Fibroblast of lung (primary cell): ENCODE results near the gene TSPAN9. TPM values are rescaled to one million over a fixed set of nuclear protein-coding genes. Genes with fewer than 3 reads are reported as not detected.

ENCODE experiments used
- DNase-seq, 2 donors: peaks; one replicate each; pipeline versions ENCODE4 v3.0.0 to v3.0.0-alpha.2; 2010; ENCODE audit warnings: low read depth in 2 of 2
- H2AFZ ChIP-seq: 2 replicates; pipeline ENCODE4 v1.5.1; 2012; ENCODE audit warnings: low read length, control low read depth, inconsistent platforms
- H3K27ac ChIP-seq: 2 replicates; pipeline ENCODE4 v1.5.1; 2011; ENCODE audit warnings: low read length, control low read depth; ENCODE audit not compliant: insufficient read depth
- H3K27me3 ChIP-seq: 2 replicates; pipeline ENCODE4 v1.5.1; 2011; ENCODE audit warnings: mild to moderate bottlenecking, low read length; ENCODE audit not compliant: control insufficient read depth, insufficient read depth
- H3K36me3 ChIP-seq: 2 replicates; pipeline ENCODE4 v1.5.1; 2011; ENCODE audit warnings: low read length; ENCODE audit not compliant: control insufficient read depth, insufficient read depth
- H3K4me1 ChIP-seq: 2 replicates; pipeline ENCODE4 v1.5.1; 2011; ENCODE audit warnings: low read length; ENCODE audit not compliant: control insufficient read depth, insufficient read depth; ENCODE audit errors: extremely low read depth
- H3K4me2 ChIP-seq: 2 replicates; pipeline ENCODE4 v1.5.1; 2011; ENCODE audit warnings: low read length, control low read depth; ENCODE audit not compliant: insufficient read depth; ENCODE audit errors: extremely low read depth
- H3K4me3 ChIP-seq, 4 experiments: fragments of 200-600 bp in 1 of 4; sonication (generic) in 1 of 4; replicated peaks in 1 of 4; 2 replicates each; pipeline ENCODE4 v1.5.1; 2011 to 2016; ENCODE audit warnings: low read length in 4 of 4, low read depth in 3 of 4, mild to moderate bottlenecking in 3 of 4, control low read depth in 2 of 4, inconsistent platforms in 1 of 4, mixed read lengths in 1 of 4; ENCODE audit not compliant: insufficient read depth in 1 of 4; ENCODE audit errors: control extremely low read depth in 1 of 4
- H3K79me2 ChIP-seq: 2 replicates; pipeline ENCODE4 v1.5.1; 2012; ENCODE audit warnings: mild to moderate bottlenecking, low read length, inconsistent platforms; ENCODE audit not compliant: control insufficient read depth, insufficient read depth
- H3K9ac ChIP-seq: 2 replicates; pipeline ENCODE4 v1.5.1; 2011; ENCODE audit warnings: mild to moderate bottlenecking, low read length, control low read depth; ENCODE audit not compliant: insufficient read depth
- H3K9me3 ChIP-seq: 2 replicates; pipeline ENCODE4 v1.5.1; 2012; ENCODE audit warnings: low read depth, low read length; ENCODE audit not compliant: control insufficient read depth, insufficient read depth
- H4K20me1 ChIP-seq: 2 replicates; pipeline ENCODE4 v1.5.1; 2011; ENCODE audit warnings: low read length; ENCODE audit not compliant: control insufficient read depth, insufficient read depth; ENCODE audit errors: extremely low read depth
- CTCF ChIP-seq, 2 donors: IDR thresholded peaks in 1 of 2; conservative IDR thresholded peaks in 1 of 2; 1 replicate in 1 of 2; 2 replicates in 1 of 2; pipeline ENCODE4 v1.5.1; 2011 to 2012; ENCODE audit warnings: low read length in 2 of 2, control low read depth in 1 of 2, inconsistent platforms in 1 of 2, low read depth in 1 of 2, mild to moderate bottlenecking in 1 of 2
- EZH2 ChIP-seq: IDR thresholded peaks from 2 replicates; pipeline ENCODE4 v1.5.1; 2012; ENCODE audit warnings: low read length, control low read depth, mild to moderate bottlenecking; ENCODE audit errors: missing control alignments
- polyA plus RNA-seq, 2 donors: library from polyadenylated mRNA; depleted of rRNA in 1 of 2; stranded (reverse) in 1 of 2; unstranded in 1 of 2; fragments of >200 nt; gene quantifications; 2 replicates each; pipeline ENCODE4 v1.2.1, GENCODE V29; 2011 to 2012; ENCODE audit warnings: missing spikeins in 1 of 2
- total RNA-seq: library from RNA; depleted of rRNA; stranded (reverse); fragments of >200 nt; gene quantifications from 2 replicates; pipeline ENCODE4 v1.2.1, GENCODE V29; 2014

TSPAN9 gene
- total and polyA plus RNA-seq, 2 donors (not counting 1 experiment from before 2014, with no cell fraction given), result 31.1 to 35.2 TPM

DNA sequence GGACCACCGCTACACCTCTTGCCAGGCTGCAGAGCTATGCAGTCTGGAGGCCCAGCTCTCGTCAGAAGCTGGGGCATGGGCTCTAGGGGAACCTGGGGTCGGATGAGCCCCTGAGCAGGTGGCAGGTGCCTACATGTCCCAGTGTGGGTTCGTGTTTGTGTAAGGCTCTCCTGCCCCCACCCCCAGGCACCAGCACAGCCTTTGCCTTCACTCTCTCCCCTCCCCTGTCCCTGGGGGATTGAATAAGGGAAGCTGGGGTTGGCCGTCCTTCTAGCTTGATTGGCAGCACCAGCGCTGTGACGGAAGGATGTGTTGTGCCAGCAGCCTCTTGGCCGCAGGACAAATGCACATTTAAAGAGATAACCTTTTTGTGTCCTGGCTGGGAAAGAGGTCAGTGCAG lies 34.8 kb upstream of the TSPAN9 start:
- Histone ChIP-seq H3K9ac (no peak overlapping the region), H3K27me3 (no peaks in the 10 kb centered on the region), H3K79me2 (no peaks in the 10 kb centered on the region), H3K27ac (no peak overlapping the region), H2AFZ (no peak overlapping the region), H3K9me3 (no peaks in the 10 kb centered on the region), H3K4me1 (no peaks in the 10 kb centered on the region), H3K36me3 (peaks cover 5% of the 10 kb centered on the region), H3K4me2 (no peak overlapping the region), H3K4me3 (no peak overlapping the region), H4K20me1 (no peaks in the 10 kb centered on the region)
- no peak for DNase-seq
- TF ChIP-seq CTCF (conservative IDR thresholded peaks at IDR 0.05 in 1 of 2, IDR thresholded peaks at IDR 0.05 in 1 of 2; ENCODE audit: low read depth in 1 of 2, low read length in 2 of 2) (no peak), EZH2 (no peak)

GRCh38 chr12:3042826-3043225 lies 34.4 kb upstream of the TSPAN9 start:
- Histone ChIP-seq H4K20me1 (no peaks in the 10 kb centered on the region), H3K9me3 (no peaks in the 10 kb centered on the region), H3K9ac (no peak overlapping the region), H3K4me3 (no peak overlapping the region), H3K27me3 (no peaks in the 10 kb centered on the region), H3K79me2 (no peaks in the 10 kb centered on the region), H3K36me3 (peaks cover 5% of the 10 kb centered on the region), H2AFZ (no peak overlapping the region), H3K4me1 (no peaks in the 10 kb centered on the region), H3K27ac (no peak overlapping the region), H3K4me2 (no peak overlapping the region)
- no peak for TF ChIP-seq EZH2
- TF ChIP-seq CTCF (conservative IDR thresholded peaks at IDR 0.05 in 1 of 2, IDR thresholded peaks at IDR 0.05 in 1 of 2; ENCODE audit: low read depth in 1 of 2, low read length in 2 of 2), result no peak
- no peak for DNase-seq

DNA sequence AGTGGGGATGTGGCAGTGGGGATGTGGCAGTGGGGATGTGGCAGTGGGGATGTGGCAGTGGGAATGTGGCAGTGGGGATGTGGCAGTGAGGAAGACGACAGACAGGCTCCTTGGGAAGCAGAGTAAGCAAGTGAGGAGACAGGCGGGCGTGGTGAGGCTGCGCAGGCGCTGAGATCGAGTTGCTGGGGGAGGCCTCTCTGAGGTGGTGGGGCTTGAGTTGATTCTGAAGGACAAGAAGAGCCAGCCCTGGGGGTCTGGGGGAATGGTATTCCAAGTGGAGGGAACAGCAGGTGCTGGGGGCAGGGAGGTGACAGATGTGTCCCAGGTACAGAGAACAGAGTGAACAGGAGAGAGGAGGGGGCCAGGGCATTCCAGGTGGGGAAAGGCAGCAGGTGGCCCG lies 33.8 kb upstream of the TSPAN9 start:
- Histone ChIP-seq H3K4me3 (no peak overlapping the region), H2AFZ (no peak overlapping the region), H3K9ac (no peak overlapping the region), H3K79me2 (no peaks in the 10 kb centered on the region), H3K36me3 (peaks cover 5% of the 10 kb centered on the region), H3K4me2 (no peak overlapping the region), H3K27ac (no peak overlapping the region), H3K27me3 (no peaks in the 10 kb centered on the region), H4K20me1 (no peaks in the 10 kb centered on the region), H3K9me3 (no peaks in the 10 kb centered on the region), H3K4me1 (no peaks in the 10 kb centered on the region)
- DNase-seq, result no peak
- TF ChIP-seq EZH2, result no peak
- TF ChIP-seq CTCF (conservative IDR thresholded peaks at IDR 0.05 in 1 of 2, IDR thresholded peaks at IDR 0.05 in 1 of 2; ENCODE audit: low read depth in 1 of 2, low read length in 2 of 2), result no peak
